GM21390 (cell line): ENCODE results near the gene LHX2.

Experiments
- ATAC-seq: cut with Tn5 transposase; IDR thresholded peaks from one replicate; pipeline ENCODE4 v1.9.1; 2021; ENCODE audit not compliant: unreplicated experiment

The LHX2 gene

GRCh38 chr9:123998970-123999621 lies 12.5 kb upstream of the LHX2 start:
- ATAC-seq: no peak

- ATAC-seq: no peak
These were observed 11.9 kb upstream of the LHX2 start for GRCh38 chr9:123999661-124000060.

GRCh38 chr9:124000161-124000783 lies 11.3 kb upstream of the LHX2 start:
- ATAC-seq: no peak

DNA sequence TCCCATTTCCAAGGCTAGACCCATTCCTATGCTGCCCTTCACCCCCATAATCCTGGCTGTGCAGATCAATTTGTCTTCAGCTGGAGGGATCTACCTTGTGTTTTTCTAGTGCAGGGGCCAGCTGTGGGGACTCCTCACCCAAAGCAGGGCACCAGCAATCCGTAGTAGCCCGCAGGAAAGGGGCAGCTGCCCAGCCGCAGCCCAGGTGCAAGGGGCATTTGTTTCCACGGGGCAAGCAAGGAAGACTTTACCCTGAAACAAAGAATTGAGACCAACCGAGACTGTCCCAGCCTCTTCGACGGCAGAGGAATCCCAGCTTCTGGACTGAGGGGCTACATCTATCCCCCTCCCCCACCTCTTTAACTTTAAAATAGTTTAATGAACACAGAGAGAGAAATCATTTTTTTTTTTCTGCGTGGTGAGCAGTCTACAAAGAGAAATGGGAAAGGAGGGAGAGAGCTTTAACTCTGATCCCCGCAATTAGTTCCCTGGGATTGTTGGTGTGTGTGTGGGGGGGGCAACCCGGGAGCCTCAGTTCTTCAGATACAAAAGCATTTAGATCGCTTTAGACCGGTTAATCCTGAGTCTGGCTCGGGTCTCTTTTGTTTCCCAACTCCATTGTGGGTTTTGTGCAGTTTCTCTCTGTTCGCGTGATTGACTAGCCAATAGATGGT lies 10.6 kb upstream of the LHX2 start:
- no peak for ATAC-seq

- ATAC-seq: no peak
These were observed 10.1 kb upstream of the LHX2 start for GRCh38 chr9:124001458-124001799.

DNA sequence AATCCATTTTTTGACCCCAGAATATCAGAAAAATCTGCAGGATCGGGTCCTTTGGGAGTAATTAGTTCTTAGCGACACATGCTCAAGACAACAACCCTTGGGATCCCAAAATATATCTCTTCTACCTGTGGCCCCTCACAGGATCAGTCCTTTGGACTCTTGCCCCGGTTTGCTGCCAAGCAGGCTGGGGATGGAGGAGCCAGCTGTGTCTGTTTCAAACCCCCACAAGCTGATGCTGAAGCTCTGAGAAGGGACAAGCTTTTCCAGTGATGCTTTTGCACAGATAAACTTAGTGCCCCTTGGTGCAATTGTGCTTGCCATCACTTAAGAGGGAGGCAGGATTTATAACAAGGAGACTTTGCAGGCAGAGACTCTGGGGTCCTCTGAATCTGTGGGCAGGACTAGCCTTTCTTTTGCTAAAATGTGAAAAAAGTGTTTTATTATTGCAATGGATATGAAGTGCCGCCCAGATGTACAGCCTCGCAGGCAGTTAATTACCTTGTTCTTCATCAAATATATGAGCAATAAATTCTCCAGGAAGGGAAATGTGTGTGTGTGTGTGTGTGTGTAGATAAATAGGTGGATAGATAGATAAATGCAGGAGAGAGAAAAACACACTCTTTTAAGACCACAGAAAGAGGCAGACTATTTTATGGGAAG lies 9.6 kb upstream of the LHX2 start:
- ATAC-seq: no peak

DNA sequence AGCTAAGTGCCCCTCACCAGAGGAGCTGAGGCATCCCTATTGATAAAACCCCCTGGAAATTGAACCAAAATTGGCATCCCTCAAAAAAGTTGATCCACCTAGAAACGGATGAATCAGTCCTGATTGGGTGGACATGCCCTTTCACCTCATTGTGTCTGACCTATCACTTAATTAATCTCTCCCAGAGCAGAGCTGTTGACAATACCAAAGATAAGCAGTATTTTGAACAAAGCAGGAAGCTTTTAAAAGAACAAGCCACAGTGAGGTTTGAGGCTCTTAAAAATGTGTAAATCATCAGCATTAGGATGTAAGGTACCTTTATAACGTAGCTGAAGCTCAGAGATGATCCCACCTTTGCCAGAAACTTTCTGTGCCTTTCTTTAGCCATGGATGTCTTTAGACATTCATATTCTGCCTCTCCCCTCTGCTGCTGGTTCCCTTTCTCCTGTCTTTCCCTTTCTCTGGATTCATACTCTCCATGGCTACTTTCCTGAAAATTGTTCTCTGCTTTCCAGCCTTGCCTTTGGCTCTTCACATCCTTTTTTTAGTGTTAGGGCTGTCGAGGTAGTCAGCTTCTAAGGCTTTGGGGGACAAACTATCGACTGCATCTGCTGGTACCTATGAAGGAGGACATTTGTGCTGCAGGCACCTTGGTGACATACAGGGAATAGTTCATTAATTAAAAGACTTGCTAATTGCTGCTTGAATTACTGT lies 7.8 kb upstream of the LHX2 start:
- ATAC-seq: no peak

DNA sequence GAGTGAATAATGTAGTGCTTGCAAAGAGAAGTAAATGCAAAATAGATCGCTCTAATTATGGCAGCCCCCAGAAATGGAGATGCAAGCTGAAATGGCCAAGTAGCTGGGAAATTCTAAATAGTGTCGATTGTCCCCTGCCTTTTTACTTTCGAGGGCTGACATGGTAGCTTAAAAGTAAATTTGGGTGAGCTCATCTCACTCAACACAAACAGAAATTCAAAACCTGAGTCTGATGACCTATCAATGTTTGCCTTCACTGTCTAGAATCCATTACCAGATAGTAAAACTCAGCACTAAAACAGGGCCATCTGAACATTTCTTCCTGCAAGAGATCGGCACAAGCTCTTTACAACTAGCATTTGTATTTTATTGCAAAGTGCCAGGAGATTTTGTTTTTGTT lies 7.0 kb upstream of the LHX2 start:
- no peak for ATAC-seq

- ATAC-seq: no peak
These were observed 6.4 kb upstream of the LHX2 start for GRCh38 chr9:124005029-124005771.

GRCh38 chr9:124006448-124007361 lies 4.9 kb upstream of the LHX2 start:
- no peak for ATAC-seq

DNA sequence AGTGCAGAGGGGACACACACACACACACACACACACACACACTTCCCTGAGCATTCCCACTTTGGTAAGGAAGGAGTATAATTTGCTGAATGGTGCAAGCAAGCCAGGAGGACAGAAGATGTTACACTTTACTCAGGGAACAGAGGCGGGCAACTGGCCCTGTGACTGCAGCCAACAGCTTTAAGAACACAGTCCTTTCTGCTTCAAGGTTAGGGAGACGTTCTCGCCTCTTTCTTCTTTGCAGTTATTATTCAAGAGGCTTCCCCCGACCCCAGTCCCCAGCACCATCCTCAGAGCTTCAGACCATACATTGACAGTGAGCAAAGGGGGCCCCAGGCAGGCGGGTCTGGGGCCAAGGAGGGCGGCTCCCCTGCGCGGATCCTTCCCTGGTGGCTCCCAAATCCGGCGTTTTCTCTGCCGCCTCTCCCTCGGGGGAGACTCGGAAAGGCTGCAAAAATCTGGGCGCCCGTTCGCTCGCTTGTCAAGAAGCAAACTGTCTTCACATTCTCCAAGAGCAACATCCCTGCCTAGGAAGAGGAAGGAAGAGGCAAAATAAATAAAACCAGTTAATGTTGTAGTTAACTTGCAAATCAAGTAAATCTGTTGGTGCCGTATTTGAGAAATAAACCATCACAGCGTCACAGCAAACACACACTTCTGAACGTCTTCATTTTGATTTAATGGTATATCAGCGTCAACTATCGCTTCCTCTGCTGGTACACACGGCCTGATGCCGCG lies 3.8 kb upstream of the LHX2 start:
- no peak for ATAC-seq

GRCh38 chr9:124008303-124008693 lies 3.3 kb upstream of the LHX2 start:
- ATAC-seq: no peak

DNA sequence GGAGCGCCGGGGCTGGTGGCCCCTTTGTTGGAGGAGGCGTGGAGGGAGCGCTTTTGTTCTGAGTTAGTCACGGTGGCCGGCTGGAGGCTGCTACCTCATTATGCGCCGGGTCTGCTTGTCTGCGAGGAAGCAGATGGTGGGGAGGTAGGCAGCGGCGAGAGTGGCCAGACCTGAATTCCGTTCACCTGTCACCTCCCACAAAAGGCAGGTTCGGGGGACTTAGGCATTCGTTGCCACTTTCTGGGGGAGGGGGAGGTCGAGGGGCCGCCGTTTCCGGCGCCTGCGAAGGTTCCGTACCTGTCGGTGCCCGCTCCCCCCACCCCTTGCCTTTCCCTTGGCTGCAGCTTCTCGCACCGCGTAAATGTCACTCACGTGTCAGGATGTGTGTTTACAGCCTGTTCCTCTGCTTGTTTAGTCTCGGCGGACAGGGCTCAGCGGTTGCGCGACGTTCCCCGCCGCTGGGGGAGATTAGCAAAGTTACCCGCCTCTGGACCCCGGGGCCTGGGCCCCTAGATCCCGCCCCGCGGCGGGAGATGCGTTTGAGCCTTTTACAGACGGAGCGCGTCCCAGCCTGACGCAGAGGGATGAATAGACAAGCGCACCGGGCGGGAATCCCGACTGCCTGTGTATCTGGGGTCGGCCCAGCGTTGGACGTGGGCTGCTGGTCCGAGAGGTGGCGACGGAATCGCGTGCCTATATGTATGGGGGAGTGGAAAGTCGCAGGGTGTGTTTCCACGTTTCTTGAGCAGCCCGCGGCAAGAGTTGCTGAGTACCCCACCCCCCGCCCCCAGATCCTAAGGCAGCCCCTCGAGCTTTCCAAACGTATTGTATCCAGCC lies 2.7 kb upstream of the LHX2 start:
- ATAC-seq: no peak

GRCh38 chr9:124009531-124010217 lies 1.9 kb upstream of the LHX2 start:
- ATAC-seq: no peak

DNA sequence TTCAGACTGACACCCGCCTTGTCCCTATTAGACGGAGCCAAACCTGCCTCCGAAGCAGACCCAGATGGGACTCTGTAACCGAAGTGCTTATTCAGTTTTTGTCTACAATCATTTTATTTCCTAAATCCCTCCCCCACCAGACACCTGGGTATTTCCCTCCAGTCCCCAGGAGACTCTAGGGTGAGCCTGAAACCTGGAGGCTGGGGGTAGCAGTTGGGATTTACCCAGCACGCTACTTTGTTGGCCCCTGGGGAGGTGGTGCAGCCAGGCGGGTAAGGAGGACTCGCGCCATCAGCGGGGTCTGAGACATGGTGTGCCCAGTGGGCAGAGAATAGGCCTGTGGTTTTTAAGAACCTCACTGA lies 1.3 kb upstream of the LHX2 start:
- no peak for ATAC-seq

GRCh38 chr9:124010665-124011321 lies 775 bp upstream of the LHX2 start:
- no peak for ATAC-seq
